IPS-18a (cell line): ENCODE data around the gene RAB8A.

ENCODE experiments used
- H3K27ac ChIP-seq: one replicate; pipeline ENCODE4 v1.5.1; 2013; ENCODE audit warnings: low read length
- H3K27me3 ChIP-seq: one replicate; pipeline ENCODE4 v1.6.1; 2013; ENCODE audit warnings: mild to moderate bottlenecking, low read length; ENCODE audit not compliant: control insufficient read depth, insufficient read depth
- H3K36me3 ChIP-seq: one replicate; pipeline ENCODE4 v1.6.1; 2013; ENCODE audit warnings: low read depth, low read length; ENCODE audit not compliant: control insufficient read depth
- H3K4me1 ChIP-seq: one replicate; pipeline ENCODE4 v1.6.1; 2013; ENCODE audit warnings: low read depth, low read length; ENCODE audit not compliant: control insufficient read depth
- H3K4me3 ChIP-seq: one replicate; pipeline ENCODE4 v1.5.1; 2013; ENCODE audit warnings: low read length
- H3K9ac ChIP-seq: one replicate; pipeline ENCODE4 v1.6.1; 2013; ENCODE audit warnings: mild to moderate bottlenecking, low read length, moderate library complexity
- H3K9me3 ChIP-seq: one replicate; pipeline ENCODE4 v1.6.1; 2013; ENCODE audit warnings: low read depth, low read length; ENCODE audit not compliant: control insufficient read depth

The RAB8A gene

GRCh38 chr19:16155128-16155527 is 43.4 kb downstream of the RAB8A start:
- Histone ChIP-seq H3K9me3 (no peaks in the 10 kb centered on the region), H3K27me3 (no peaks in the 10 kb centered on the region), H3K4me3 (no peak overlapping the region), H3K9ac (no peak overlapping the region), H3K36me3 (no peaks in the 10 kb centered on the region), H3K4me1 (no peaks in the 10 kb centered on the region), H3K27ac (no peak overlapping the region)

DNA sequence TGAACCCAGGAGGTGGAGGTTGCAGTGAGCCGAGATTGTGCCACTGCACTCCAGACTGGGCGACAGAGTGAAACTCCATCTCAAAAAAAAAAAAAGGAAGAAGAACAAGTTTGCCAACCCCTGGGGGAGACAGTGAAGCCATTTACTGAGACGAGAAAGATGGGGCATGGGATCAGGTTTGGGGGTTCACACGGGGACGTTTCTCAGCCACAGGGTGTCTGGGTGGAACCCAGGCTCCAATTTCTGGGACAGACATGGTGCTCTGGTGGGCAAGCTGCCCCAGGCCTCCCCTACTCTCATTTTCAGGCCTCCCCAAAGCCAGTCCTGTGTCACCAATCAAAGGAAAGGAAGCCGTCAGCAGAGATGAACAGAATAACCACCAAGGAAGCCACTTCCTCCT is 45.2 kb downstream of the RAB8A start:
- Histone ChIP-seq H3K4me1 (no peaks in the 10 kb centered on the region), H3K9me3 (no peaks in the 10 kb centered on the region), H3K9ac (no peak overlapping the region), H3K4me3 (no peak overlapping the region), H3K36me3 (no peaks in the 10 kb centered on the region), H3K27me3 (no peaks in the 10 kb centered on the region), H3K27ac (no peak overlapping the region)

- no peak overlapping the region for H3K9ac ChIP-seq
- H3K36me3 ChIP-seq = no peaks in the 10 kb centered on the region
- H3K4me3 ChIP-seq = no peak overlapping the region
- H3K4me1 ChIP-seq = no peaks in the 10 kb centered on the region
- no peaks in the 10 kb centered on the region for H3K9me3 ChIP-seq
- no peaks in the 10 kb centered on the region for H3K27me3 ChIP-seq
- H3K27ac ChIP-seq = no peak overlapping the region
Measured at GRCh38 chr19:16157601-16158000, 45.9 kb downstream of the RAB8A start.

DNA sequence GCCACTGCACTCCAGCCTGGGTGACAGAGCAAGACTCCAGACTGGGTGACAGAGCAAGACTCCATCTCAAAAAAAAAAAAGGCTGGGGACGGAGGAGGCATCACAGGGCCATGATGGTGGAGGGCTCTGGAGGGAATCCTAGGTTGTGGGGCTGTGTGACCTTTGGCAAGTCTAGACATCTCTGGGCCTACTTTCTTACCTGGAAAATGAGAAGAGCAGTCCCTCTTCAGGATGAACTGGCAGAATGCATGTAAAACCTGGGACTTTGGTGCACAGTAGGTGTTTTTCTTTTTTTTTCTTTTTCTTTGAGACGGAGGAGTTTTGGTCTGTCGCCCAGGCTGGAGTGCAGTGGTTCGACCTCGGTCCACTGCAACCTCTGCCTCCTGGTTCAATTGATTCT is 48.0 kb downstream of the RAB8A start:
- Histone ChIP-seq H3K36me3 (no peaks in the 10 kb centered on the region), H3K9ac (no peak overlapping the region), H3K27me3 (no peaks in the 10 kb centered on the region), H3K27ac (no peak overlapping the region), H3K4me3 (no peak overlapping the region), H3K9me3 (no peaks in the 10 kb centered on the region), H3K4me1 (no peaks in the 10 kb centered on the region)

- Histone ChIP-seq H3K36me3 (no peaks in the 10 kb centered on the region), H3K9ac (no peak overlapping the region), H3K27me3 (no peaks in the 10 kb centered on the region), H3K4me3 (no peak overlapping the region), H3K27ac (no peak overlapping the region), H3K9me3 (no peaks in the 10 kb centered on the region), H3K4me1 (no peaks in the 10 kb centered on the region)
Measured at GRCh38 chr19:16160445-16160942, 48.8 kb downstream of the RAB8A start.

- Histone ChIP-seq H3K9me3 (no peaks in the 10 kb centered on the region), H3K4me3 (no peak overlapping the region), H3K9ac (no peak overlapping the region), H3K27me3 (no peaks in the 10 kb centered on the region), H3K36me3 (no peaks in the 10 kb centered on the region), H3K27ac (no peak overlapping the region), H3K4me1 (no peaks in the 10 kb centered on the region)
Measured at GRCh38 chr19:16160943-16161560, 49.4 kb downstream of the RAB8A start.

GRCh38 chr19:16161840-16162239 is 50.2 kb downstream of the RAB8A start:
- Histone ChIP-seq H3K4me3 (no peak overlapping the region), H3K9me3 (no peaks in the 10 kb centered on the region), H3K9ac (no peak overlapping the region), H3K27ac (no peak overlapping the region), H3K27me3 (no peaks in the 10 kb centered on the region), H3K36me3 (no peaks in the 10 kb centered on the region), H3K4me1 (no peaks in the 10 kb centered on the region)

DNA sequence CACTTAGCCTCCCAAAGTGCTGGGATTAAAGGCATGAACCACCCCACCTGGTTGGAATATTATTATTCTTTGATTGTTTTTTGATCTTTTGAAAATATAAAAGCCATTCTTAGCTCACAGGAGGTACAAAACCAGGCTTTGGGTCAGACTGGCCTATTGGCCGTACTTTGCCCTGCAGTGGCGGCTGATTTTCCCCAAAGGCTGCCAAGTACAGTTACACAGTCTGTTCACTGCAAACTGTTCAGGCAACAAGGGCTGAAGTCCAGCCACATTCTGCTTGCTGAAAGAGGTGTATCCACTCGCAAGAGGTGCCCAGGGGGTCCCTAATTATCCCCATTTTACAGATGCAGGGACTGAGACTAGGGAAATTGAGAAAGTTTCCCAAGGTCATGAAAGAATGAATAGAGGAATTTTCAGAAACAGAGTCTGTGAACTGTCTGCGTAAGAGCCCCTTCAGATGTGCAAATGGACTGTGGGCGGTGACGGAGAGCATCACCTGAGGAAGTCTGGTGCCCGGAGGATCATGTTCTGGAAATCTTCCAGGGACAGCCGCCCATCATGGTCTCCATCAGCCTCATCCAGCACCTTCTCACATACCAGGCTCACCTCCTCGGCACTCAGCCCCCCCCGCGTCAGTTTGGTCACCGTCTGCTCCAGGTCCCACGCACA is 52.7 kb downstream of the RAB8A start:
- Histone ChIP-seq H3K4me1 (no peaks in the 10 kb centered on the region), H3K27me3 (no peaks in the 10 kb centered on the region), H3K4me3 (no peak overlapping the region), H3K9me3 (no peaks in the 10 kb centered on the region), H3K9ac (no peak overlapping the region), H3K27ac (no peak overlapping the region), H3K36me3 (no peaks in the 10 kb centered on the region)

DNA sequence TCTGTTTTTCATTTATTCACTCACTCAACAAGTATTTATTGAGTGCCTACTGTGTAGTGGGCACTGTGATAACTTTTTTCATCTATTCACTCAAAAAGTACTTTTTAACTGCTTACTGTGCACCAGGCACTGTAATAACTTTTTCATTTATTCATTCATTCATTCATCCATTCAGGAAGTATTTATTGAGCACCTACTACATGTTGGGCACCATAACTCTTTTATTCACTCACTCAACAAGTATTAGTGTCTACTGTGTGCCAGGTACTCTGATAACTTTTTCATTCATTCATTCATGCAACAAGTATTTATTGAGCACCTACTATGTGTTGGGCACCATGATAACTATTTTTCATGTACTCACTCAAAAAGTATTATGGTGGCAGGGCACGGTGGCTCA is 54.7 kb downstream of the RAB8A start:
- Histone ChIP-seq H3K4me3 (no peak overlapping the region), H3K27me3 (no peaks in the 10 kb centered on the region), H3K4me1 (no peaks in the 10 kb centered on the region), H3K36me3 (no peaks in the 10 kb centered on the region), H3K9me3 (no peaks in the 10 kb centered on the region), H3K9ac (no peak overlapping the region), H3K27ac (no peak overlapping the region)

GRCh38 chr19:16167055-16167454 is 55.4 kb downstream of the RAB8A start:
- no peaks in the 10 kb centered on the region for H3K9me3 ChIP-seq
- no peaks in the 10 kb centered on the region for H3K36me3 ChIP-seq
- no peaks in the 10 kb centered on the region for H3K4me1 ChIP-seq
- H3K9ac ChIP-seq = no peak overlapping the region
- no peaks in the 10 kb centered on the region for H3K27me3 ChIP-seq
- H3K27ac ChIP-seq = no peak overlapping the region
- H3K4me3 ChIP-seq = no peak overlapping the region

DNA sequence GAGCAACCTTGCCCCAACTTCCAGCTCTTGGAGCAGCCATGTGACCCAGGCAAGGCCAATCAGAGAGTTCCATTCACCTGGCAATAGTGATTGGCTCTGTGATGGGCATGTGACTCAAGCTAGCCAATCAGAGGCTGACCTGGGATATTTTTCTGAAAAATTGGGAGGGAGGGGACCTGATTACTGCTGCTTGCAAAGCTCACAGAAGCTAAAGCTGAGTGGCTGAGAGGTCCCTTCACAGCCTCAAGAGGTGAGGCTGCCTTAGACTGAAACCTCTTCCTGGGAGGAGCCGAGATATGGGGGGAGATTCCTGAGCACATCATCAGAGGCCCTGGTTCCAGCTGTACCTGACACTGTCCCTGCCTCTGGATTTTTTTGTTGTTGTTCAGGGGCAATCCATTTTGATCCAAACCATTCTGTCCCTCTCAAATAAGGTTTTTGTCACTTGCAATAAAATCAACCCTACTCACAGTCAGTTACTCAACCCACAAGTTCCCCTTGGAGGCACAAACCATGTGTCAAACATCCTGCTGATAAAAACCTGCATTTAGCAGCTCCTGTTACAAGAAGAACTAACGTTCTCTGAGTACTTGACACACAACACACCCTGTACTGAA is 56.9 kb downstream of the RAB8A start:
- no peaks in the 10 kb centered on the region for H3K4me1 ChIP-seq
- H3K9me3 ChIP-seq = no peaks in the 10 kb centered on the region
- H3K9ac ChIP-seq = no peak overlapping the region
- H3K27me3 ChIP-seq = no peaks in the 10 kb centered on the region
- no peak overlapping the region for H3K4me3 ChIP-seq
- no peaks in the 10 kb centered on the region for H3K36me3 ChIP-seq
- no peak overlapping the region for H3K27ac ChIP-seq

- Histone ChIP-seq H3K27ac (no peak overlapping the region), H3K9ac (no peak overlapping the region), H3K27me3 (no peaks in the 10 kb centered on the region), H3K36me3 (no peaks in the 10 kb centered on the region), H3K9me3 (no peaks in the 10 kb centered on the region), H3K4me1 (no peaks in the 10 kb centered on the region), H3K4me3 (no peak overlapping the region)
Measured at GRCh38 chr19:16170134-16170533, 58.4 kb downstream of the RAB8A start.
